ENCODE measurements around the gene GHITM.
A peak's percentile ranks its signal among the peaks of the same experiment; 100 is the strongest.
"Not testable (repeated sequence)": the region's sequence is repeated elsewhere in the genome, so short reads cannot be mapped to it uniquely, and the experiment has no call there.

Gene GHITM

DNA sequence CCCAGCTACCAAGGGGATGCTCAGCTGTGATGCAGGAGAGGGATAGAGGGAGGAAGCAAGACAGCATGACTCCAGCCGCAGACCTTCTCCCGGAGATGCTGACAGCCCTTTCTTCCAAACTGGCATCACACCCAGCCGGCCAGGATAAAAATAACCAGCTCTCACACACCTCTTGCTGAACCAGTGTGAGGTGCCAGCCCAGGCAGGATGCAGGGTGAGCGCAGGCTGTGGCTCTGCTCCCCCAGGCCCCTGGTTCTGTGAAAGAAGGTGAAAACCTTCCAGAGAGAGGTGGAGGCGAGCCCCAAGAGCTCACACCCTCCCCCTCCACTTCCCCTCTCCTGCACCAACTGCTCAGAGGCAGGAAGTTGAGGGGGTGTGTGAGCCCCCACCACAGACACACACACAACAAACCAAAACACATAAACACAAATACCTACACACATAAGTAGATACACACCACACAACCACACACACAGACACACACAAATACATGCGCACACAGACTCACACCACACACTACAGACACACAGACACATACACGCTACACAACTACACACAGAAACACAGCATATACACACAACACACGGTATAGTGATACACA lies 38.3 kb downstream of the GHITM start:
- DNase-seq, result peak in 1 of 2 experiments; percentile 15

DNA sequence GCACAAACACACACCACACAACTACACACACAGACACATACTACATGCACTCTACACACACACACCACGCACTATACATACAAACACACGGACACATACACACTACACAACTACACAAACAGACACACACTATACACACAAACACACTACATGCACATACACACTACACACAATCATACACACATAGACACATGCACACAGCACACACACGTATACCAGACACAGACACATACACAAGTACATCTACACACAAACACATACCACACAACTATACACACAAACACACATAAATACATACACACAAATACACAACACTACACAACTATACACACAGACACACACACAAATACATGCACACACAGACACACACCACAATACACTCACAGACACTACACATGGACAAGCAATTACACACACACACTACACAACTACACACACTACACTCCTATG lies 38.9 kb downstream of the GHITM start:
- DNase-seq, result no peak

DNA sequence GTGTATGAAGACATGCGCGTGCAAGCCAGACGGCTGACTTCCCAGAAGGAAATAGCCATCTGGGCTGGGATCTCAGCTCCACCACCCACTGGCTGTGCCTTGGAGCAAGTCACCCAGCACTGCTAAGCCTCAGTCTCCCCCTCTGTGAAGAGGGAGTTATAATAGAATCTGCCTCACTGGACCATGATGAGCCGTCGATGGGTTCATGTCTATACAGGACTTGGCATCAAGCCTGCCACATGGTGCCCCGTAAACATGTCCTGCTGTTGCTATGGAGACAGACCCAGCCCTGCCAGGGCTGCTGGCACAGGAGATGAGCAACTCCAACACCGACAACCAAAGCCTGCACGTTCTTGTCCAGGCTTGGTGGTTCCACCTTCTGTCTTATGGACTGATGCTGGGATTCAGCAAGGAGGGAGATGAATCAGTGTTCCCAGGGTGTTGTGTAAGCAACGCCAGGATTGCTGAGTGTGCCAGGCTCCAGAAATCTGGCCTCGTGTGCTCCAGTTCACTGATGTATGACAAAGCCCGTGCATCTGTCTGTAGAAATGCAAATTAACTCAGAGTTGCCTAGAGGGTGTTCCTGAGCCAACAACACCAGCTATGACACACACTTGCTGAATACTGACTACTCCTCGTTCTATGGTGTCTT lies 39.9 kb downstream of the GHITM start:
- DNase-seq, result no peak

DNA sequence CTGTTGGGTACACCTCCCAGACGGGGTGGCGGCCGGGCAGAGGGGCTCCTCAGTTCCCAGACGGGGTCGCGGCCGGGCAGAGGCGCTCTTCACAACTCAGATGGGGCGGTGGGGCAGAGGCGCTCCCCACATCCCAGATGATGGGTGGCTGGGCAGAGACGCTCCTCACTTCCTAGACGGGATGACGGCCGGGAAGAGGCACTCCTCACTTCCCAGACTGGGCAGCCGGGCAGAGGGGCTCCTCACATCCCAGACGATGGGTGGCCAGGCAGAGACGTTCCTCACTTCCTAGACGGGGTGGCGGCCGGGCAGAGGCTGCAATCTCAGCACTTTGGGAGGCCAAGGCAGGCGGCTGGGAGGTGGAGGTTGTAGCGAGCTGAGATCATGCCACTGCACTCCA lies 41.1 kb downstream of the GHITM start:
- DNase-seq, result not testable (repeated sequence)

DNA sequence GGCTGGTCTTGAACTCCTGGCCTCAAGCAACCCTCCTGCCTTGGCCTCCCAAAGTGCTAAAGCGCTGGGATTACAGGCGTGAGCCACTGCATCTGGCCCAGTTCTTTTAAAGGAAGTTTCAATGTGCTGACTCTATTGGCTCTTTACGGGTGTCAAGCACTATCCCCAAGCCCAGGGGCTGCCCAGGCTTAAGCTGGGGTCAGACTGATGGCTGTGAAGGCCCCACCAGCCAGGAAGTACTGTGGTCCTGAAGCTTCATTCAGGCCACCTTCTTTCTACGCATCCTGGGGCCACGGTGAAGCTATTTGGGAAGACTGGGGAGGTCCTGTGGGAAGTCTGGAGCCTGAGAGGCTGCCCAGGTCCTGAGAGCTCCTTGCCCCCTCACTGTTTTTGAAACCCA lies 42.3 kb downstream of the GHITM start:
- DNase-seq, result no peak

DNA sequence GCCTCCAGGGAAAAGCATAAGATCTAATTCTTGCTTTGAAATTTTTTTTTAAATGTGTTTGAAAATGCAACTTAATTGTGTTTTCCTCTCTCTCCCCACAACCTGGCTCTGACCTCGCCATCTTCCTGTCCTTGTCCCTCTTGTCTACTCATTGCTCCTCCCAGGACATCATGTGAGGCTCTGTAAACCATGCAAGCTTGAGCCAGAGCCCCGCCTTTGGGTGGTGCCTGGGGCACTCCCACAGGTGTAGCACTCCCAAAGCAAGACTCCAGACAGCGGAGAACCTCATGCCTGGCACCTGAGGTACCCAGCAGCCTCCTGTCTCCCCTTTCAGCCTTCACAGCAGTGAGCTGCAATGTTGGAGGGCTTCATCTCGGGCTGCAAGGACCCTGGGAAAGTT lies 45.2 kb downstream of the GHITM start:
- DNase-seq, result no peak

DNA sequence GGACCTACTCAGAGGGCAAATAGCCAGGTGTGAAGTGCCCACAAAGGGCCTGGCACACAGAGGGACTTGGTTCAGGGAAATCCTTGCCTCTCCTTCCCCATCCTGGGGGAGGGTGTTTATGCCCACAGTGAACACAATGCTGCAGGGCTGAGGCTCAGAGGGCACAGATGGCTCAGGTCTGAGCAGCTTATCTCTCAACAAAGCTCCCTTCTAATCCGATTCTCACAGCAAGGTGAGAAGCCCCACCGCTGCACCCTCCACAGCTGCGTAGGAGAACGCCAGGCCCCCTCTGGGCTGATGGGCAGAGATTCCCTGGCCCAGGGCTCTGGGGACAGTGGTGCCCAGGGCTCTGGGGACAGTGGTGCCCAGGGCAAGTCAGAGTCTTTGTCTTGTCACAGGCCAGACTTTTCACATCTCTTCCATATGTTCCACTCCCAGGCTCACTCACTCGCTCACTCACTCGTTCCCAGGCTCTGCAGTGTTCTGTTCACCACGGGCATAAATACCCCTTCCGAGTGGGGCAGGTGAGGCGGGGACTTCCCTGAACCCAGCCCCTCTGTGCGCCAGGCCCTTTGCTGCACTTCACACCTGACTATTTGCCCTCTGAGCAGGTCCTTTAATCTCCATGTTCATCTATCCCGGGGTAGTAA lies 46.3 kb downstream of the GHITM start:
- no peak for DNase-seq

DNA sequence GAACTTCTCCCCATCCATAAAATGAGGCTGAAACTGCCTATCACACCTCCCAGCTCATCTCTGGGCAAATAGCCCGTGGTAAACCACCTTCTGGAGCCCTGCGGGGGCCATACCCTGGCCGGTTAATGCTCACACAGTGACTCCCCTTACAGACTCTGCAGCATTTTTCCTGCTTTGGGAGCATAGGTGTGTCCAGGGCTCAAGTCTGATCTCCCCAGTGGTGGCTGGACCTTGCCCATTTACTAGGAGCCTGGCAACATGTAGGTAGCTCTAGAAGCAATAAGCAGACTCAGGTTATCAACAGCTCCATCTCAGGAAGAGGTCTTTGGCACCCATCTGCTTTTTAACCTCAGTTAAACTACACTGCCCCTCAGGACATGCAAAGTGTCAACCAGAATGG lies 49.5 kb downstream of the GHITM start:
- no peak for DNase-seq

DNA sequence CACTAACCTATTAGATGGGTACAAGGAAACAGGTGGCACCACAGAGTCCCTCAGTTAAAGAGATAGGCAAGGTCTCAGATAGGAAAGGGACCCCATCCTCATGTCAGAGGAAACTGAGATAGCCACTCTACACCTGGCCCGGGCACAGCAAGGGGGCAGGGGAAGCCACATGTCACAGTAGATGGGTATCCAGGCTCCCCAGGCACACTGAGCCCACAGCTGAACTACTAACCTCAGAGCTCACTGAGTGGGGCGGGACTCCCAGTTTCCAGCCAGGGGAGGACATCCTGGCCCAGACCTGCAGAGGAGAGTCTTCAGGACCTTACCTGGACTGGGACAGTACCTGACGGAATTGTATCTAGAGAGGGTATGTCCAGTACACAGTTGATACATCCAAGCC lies 51.3 kb downstream of the GHITM start:
- no peak for DNase-seq

DNA sequence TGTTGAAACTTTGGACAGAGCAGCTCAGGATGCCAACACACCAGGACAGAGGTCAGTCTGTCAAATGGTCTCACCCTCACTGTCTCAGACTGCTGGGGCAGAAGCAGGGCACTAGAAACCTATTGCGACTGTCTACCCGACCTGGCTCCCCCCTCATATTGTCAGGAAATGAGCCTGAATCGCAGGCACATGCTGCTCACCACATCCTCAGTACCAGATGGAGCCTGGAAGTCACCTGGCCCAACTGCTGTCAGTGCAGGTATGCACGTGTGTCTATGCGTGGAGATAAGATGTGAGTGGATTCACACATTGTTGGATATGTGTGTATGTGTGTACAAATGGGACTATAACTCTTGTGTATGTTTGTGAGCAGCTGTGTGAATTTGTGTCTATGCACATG lies 51.8 kb downstream of the GHITM start:
- no peak for DNase-seq

DNA sequence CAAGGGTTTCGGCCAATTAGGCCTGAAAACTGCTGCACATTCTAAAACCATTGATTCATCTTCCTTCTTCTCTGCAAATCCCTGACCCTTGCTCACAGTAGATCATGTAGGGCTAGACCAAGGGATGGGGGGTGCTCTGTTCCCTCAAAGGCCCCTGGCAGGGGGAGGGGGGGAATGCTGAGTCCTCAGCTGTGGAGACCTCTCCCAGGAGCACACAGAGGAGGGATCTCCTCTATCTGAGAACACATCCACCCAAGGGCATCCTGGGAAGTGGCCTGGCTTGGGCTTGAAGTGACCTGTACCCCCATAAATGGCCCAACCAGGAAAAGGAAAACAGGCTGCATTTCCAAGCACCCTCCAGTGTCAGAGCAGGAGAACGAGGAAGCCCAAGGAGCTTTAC lies 54.0 kb downstream of the GHITM start:
- no peak for DNase-seq

DNA sequence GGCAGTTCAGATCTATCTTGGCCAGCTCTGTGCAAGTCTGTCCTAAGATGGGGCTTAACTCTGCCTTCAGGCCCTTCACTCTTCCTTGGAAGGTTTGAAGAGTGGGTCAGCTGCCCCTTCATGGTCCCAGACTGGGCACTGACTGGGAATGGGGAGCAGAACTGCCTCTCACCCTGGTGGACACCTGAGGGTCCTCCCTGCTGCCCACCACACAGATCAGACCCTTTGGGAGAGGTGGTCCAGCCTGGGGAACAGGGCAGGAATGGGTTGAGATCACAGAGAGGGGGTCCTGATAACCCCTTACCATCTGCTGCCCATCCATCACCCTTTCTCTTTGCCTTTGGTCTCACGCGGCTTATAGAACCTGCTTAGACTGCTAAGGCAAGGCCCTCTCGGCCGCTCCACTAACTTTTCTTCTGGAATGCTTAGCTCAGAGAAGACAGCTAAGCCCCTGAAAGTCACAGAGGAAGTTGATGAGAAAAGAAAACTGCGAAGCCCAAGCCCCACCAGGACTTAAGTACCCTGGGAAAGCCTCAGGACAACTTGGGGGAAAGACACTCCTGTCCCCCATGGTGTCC lies 54.6 kb downstream of the GHITM start:
- no peak for DNase-seq

DNA sequence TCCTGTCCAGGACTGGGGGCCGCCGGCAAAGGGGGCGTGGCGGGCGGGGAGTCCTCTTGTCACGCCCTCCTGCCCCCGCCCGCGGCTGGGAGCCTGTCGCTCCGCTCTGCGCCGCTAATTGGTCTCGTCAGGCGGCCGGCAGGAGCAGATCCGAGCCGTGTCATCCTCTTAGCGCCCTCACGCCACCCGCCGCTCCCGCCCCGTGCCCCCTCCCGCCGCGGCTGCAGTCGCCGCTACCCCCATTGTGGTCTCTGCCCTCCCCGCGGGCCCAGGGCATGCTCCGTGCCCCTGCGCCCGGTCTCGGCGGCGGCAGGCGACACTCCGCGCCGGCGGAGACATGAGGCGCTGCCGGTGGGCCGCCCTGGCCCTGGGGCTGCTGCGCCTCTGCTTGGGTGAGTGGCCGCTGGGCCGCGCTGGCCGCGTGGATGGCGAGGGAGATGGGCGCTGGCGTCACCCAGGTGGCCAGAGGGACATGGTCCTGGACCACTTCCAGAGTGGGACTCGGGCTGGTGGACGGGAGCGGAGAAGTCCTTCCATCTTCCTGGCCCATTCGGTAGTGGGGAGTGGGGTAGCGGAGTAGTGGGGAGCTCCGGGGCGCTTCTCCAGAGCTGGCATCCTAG lies 55.2 kb downstream of the GHITM start, which contains the start of gene CDHR1:
CDHR1 (plus strand) TSS at position 114 of the 620 bp plus-strand sequence; CDS start at position 338, 224 bp downstream.
- peak; percentile 29 to 37 for DNase-seq

DNA sequence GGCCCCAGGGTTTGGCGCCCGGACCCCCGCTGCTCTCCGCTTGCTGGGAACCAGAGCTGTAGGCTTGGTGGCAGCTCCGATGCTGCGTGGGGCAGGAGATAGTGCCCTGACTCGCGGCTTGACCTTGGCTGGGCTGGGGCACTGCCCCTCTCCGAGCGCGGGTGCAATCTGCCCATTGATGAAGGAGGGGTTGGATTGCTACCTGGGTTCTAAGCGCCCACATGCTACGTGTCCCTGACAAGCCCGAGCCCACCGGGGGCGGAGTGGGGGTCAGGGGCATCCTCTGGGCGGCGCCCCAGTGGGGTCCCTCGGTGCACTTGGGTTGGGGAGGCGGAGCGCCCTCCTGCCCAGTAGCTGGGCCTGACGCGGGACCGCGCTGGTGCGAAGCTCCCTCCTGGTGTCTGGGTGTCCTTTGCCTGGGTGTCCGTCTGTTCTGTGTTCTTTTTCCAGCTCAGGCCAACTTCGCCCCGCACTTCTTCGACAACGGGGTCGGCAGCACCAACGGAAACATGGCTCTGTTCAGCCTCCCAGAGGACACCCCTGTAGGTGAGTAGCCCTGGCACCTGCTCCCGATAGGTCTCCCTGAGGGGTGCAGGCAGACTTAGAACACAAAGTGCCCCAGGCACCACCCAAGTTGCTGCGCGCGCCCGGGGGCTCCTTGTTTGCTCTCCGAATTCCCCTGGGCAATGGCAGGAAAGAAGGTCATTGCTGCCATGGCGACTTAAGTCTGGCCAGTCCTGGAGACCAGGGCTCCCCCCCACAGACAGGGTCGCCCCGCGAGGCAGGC lies 55.9 kb downstream of the GHITM start:
- no peak for DNase-seq

DNA sequence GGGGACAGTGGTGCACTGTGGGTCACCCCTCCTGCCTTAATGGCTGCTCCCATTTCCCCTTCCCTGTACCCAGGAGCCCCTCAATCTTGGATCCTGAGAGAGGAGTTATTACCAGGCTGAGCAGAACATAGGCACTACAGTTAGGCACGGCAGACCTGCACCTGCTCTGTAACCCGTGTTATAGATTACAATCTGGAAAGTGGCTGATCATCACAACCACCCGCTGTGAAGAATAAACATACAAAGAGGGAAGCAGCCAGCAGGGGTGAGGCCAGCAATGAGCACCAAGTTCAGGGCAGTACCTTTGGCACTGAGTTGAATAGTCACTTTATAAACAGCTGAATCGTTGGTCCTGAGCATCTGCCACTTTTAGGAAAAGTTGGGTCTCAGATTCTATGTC lies 56.8 kb downstream of the GHITM start:
- no peak for DNase-seq

DNA sequence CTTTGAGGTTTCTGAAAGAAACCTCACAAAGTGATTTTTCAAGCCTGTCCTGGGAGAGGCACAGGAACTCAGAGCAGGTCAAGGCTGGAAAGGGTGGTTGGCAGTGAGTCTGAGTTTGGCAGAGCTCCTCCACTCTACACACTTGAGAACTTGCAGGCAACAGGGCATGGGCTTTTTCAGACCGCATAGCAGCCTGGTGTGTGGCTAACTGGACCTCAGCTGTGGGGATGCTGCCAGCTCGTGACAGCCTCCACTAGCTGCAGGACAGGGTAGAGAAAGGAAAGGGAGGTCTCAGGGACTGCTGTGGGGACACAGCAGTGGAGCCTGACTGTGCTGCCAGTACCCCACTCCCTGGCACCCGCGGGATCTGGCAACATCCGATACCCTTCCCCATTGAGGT lies 57.6 kb downstream of the GHITM start:
- no peak for DNase-seq

DNA sequence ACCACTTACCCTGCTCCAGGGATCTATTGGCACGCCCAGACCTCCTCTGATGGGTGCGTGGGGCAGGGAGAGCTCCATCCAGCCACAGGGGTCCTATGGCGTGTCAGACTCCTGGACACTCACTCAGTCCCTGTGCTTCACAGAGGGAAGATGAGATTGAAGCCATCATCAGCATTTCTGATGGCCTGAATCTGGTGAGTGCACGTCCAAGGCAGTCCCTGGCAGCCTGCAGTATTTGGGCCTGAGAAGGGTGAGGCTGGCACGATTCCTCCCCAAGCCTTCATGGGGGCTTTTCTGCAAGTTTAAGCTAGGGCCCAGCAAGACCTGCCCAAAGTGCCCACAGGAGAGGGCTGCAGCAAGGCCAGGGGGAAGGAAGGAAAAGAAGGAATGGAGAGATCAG lies 58.3 kb downstream of the GHITM start:
- no peak for DNase-seq

DNA sequence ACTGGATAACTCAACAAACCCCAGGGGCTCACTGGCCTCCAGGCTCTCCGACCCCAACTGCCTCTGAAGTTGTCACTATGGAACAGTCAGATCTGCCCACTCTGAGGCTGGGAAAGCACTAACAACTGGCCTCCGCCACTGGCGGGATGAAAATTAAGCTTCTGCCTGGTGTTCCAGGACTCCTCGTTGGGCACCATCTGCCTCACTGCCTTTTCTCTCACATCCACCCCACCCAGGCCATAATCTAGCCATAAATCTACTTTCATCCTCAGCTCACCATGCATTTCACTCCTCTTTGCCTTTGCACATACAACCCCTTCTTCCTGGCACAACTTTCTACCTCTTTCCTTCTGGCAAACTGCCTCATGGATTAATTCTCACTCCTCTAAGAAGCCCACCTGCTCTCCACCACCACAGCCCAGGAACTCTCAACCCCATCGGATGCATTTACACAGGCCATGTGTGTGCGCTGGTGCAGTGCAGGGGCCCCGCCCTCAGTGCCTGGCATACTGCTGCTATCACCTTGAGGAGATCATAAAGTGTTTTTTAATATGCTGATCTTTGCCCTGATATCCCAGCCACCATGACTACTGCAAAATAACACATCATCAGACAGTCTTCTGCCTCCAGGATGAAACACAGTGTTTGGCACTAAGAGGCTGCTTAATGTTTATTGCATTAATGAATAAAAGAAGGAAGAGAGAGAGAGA lies 59.1 kb downstream of the GHITM start:
- no peak for DNase-seq

DNA sequence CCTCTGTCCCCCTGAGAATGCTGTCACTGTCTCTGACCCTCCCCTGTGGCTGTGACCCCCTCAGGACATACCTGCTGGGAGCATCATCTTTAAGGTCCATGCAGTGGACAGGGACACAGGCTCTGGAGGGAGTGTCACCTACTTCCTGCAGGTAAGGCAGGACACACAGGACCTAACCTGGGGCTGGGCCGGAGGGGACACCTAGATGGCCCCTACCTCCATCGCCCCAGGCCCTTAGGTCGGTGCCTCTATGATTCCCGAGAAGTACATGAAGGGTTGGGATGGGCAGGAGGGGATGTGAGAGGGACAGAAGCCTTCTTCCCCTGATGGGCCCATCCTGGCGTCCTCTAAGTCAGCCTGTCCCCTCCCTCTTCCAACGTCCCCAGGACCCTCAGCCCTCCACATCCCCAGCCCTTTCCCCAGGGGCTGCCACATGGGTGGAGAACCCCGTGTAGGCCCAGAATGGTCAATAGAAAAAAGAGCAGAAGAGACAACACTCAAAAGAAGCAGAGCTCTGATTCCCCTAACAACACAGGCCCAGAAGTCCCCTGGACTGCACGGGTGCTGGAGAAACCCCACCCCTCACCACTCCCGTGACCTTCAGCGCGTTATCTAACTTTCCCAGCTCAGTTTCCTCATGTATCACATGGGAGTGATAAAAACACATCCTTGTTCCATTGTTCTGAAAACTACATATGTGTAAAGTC lies 61.4 kb downstream of the GHITM start:
- DNase-seq, result no peak

DNA sequence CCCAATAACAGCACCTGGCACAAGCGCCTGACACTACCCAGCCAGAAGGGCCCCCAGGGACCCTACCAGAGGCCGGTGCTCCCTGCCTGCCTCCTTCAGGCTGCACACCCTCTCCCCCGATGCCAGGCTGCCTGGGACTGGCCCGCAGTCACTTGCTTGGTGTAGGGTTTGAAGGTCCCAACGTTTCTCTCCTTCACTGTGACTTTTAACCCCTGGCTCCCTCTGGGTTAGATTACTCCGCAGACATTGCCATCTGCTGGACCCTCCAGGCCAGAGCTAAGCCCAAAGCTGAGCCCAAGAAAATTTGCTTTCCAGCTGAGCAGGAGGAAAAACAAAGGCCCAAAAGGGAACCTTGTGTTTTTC lies 61.9 kb downstream of the GHITM start:
- DNase-seq, result no peak

DNA sequence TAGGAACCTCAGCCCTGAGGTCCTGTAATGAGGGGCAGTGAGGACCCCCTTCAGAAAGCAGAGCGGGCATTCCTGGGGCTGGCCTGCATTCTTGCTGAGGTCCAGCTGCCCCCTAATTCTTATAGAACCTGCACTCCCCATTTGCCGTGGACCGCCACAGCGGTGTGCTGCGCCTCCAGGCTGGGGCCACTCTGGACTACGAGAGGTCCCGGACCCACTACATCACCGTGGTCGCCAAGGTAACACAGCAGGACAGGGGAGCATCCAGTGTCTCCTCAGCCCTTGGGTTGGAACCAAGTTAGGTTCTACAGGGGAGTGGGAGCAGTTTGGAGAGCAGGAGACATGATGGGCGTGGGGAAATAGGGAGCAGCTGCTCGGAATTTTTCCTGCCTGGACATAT lies 62.4 kb downstream of the GHITM start:
- DNase-seq, result no peak
